ENCODE results near the gene ABHD5.

ABHD5 gene

DNA sequence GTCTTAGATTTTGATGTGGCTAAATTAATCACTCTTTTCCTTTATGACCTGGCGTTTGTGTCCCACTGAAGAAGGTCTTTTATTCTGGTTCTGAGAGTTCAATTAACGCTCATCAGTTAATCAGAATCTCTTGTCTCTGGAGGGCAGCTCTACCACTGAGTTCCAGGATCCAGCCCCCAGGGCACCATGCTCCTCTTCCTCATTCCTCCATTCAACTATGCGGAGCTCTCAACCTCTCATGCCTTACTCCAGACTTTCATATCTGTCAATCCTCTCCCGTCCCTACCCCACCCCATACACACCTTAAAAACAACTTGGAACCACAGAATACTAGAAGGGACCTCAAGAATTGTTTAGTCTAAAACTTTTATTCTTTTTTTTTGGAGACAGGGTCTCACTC, 4.8 kb upstream of the ABHD5 start:
- in situ Hi-C loops (cut with MboI; ENCODE audit: low sequenced_read_pairs): no loop called here

DNA sequence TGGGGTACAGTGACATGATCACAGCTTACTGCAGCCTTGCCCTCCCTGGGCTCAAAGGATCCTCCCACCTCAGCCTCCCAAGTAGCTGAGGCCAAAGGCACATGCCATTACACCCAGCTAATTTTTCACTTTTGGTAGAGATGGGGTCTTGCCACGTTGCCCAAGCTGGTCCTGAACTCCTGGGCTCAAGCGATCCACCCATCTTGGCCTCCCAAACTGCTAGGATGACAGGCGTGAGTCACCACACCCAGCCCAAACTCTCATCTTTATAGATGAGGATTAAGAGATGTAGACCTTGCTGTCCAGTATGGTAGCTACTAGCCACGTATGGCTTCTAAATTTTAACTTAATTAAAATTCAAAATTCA, 4.4 kb upstream of the ABHD5 start:
- in situ Hi-C loops (cut with MboI; ENCODE audit: low sequenced_read_pairs): no loop called here

DNA sequence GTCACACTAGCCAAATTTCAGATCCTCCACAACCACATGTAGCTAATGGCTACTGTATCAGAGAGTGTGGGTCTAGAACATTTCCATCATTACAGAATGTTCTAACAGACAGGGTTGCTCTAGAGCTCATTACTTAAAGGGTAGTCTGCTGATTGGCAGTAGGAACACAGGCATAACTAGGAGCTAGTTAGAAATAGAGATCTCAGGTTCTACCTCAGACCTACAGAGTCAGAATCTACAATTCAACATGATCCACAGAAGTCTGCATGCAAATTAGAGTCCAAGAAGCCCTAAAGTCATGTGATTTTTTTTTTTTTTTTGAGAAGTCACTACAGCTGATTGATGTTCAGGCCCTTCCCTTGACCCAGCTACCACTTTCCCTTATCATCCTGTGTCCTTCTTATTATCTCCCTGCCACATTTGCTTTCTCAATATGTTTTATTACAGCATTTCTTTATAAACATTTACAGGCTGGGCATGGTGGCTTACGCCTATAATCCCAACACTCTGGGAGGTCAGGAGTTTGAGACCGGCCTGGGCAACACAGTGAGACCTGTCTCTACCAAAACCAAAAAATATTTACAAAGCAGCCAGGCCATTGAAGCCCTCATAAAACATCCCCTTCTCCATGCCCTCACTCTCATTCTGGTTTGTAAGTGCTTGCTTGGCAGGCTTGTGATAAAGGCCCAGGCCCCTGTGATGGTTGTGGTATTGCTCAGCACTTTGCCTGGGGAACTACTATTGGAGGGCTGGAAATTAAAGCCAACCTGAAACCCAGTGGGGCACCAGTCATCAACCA, 3.8 kb upstream of the ABHD5 start:
- in situ Hi-C loops (cut with MboI; ENCODE audit: low sequenced_read_pairs): no loop called here

DNA sequence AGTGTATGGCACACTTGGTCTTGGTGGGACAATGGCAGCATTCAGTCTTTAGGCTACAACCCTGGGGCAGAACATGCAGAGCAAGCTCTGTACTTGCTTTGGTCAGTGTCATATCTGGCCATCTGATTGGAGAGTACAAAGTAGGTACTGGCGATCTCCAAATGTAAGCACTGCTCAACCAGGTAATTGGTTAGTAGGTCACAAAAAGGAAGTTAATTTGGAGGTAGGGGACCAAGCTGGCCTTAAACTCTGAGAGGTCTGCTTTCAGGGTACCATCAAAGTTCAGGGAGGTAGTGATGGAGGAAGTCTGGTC, 3.3 kb upstream of the ABHD5 start:
- in situ Hi-C loops (cut with MboI; ENCODE audit: low sequenced_read_pairs): no loop called here

DNA sequence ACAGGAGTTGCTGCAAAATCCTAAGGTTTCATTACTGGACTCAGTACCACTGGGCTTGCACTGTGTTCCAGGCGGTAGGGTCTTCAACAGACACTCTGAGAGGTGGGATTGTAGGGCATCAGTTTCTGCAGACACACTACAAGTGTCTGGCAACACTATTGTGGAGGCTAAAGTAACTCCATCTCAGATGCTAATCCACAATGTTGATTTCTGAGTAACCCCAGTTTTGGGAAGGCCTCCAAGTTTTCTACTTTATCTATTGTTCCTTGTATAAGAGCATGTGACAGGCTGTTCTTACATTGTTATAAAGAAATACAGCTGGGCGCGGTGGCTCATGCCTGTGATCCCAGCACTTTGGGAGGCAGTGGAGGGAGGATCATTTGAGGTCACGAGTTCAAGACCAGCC, 2.5 kb upstream of the ABHD5 start:
- in situ Hi-C loops (cut with MboI; ENCODE audit: low sequenced_read_pairs): no loop called here

DNA sequence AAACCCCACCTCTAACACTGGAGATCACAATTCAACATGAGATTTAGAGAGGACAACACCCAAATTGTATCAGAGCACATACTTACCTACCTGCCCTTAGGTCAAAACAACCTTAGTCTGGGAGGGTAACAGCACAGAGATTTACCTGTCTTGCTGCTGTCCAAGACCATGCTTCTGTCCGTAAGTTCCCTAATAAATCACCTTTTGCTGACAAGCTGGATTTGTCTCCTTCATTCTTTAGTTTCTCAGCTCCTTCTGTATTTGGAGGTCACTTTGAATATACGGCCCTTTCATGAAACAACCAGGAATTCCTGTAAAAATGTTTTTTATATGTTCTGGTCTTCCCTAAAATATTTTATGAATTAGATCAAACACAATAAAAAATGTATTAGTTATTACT, 1.6 kb upstream of the ABHD5 start:
- in situ Hi-C loops (cut with MboI; ENCODE audit: low sequenced_read_pairs): no loop called here

DNA sequence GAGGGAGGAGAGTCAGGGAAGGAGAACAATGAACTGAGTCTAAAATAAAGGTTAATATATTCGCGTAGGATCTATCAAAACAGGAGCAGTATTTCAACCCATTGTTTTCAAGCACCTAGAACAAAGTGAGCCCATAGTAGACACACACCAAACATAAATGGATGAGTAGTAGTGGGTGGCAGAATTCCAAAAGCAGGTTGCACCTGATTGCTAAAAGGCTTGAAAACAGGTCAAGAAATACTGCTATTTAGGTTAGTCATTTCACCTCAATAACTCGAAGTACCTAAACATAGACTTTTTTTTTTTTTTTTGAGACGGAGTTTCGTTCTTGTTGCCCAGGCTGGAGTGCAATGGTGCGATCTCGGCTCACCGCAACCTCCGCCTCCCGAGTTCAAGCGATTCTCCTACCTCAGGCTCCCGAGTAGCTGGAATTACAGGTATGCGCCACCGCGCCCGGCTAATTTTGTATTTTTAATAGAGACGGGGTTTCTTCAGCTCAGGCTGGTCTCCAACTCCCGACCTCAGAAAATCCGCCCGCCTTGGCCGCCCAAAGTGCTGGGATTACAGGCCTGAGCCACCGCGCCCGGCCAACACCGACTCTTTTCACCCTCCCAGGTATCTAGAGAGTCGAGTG, 855 bp upstream of the ABHD5 start:
- in situ Hi-C loops (cut with MboI; ENCODE audit: low sequenced_read_pairs): no loop called here

DNA sequence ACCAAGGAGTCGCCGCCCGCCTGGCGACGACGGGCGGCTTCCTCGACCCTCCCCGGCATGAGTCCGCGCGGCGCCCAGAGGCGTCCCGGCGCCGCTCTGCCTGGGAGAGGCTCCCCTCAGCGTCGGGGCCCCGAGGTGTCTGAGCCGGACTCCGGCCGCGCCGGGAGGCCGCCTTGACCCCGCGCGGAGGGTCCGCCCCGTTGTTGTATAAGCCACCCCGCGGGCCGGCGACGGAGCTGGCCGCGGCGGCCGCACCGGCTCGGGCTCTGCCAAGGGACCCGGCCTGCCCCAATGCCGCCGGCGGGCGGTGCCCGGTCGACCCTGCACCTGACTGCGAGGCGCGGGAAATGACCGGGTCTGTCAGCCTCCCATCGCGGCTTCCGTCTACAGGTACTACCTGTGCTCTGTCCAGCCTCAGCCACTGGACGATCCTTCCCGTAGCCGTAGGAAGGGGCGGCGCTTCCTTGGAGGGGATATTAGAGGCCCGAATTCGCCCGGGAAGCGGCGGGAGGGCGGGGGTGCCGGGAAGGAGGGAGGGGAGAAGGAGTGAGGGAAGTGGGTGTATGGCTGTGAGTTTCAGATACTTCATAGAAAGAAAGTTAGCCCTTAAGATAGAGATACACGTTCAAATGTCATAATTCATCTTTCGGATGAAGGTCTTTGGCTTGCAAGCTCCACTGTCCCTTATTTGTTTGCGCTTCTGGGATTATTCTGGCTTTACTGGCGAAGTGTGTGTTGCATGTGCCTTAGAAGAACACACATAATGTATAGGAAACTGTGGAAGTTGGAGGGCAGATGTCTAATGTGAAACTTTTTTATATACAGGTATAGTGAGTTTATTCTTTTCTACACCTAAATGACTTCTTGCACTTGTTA, 620 bp downstream of the ABHD5 start:
- in situ Hi-C loops (cut with MboI; ENCODE audit: low sequenced_read_pairs): no loop called here

DNA sequence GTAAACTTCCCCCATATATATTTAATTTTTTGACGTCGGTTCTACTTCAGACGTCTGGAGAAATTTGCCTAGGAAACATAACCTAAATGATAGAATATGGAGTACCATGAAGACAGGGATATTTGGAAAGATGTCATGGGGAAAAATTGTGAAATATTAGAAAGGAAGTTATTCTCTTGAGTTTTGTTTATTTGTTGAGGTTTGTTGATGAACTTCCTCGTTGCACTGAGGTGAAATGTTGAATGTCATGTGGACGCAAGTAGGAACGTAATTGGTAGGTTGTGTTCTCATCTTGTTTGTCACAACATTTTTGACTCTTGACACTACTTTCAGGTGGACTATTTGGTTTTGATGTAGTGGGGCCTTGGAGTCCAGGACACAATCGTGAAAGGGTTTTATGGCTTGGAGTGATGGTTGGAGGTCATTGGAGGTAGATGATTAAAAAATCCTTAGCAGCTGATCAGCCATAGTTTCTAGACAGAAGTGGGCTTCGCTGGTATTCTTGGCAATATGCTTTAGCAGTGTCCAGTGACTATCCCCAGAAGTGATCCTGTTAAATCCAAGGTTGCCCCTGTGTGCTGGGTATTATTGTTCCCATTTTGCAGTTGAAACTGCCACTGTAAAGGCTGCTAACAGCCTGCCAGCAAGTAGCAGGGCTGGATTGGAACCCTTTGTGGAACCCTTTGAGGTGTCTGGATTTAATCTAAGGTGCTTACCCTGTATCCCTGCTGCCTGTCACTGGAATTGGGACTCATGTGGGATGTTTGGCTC, 1.5 kb downstream of the ABHD5 start:
- in situ Hi-C loops (cut with MboI; ENCODE audit: low sequenced_read_pairs): no loop called here

DNA sequence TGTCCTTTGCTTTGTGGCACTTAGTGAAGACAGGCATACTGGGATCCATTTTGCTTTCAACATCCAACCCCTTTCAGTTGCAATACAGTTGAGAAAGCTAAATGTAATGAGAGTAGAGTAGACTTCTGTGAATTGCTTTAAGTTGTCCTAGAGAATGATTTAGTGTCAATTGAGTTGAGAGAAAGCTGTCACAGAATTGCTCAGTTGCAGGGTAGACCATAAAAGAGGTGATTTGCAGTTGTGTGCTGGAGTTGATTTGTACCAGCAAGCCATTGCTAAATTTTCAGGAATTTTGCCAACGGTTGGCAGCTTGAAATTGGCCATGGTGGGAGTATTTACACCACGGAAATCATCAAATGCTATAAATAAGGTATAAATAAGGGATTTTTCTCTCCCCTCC, 2.2 kb downstream of the ABHD5 start:
- in situ Hi-C loops (cut with MboI; ENCODE audit: low sequenced_read_pairs): no loop called here

DNA sequence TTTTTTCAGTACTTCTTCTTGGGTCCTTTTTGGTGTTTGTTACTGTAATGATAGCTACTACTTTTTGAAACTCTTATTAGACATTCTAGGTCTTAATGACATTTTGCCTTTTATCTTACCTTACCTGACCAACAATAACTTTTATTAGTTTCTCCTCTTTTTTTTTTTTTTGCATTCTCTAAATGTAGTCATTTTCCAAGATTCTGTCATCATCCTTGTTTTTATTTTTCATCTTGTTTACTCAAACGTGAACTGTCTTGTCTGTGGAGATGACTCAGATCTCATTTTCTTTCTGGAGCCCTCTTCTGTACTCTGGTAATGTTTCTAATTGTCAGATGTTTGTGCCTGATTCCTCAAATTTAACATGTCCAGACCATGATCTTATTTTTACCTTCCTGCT, 2.9 kb downstream of the ABHD5 start:
- in situ Hi-C loops (cut with MboI; ENCODE audit: low sequenced_read_pairs): no loop called here

DNA sequence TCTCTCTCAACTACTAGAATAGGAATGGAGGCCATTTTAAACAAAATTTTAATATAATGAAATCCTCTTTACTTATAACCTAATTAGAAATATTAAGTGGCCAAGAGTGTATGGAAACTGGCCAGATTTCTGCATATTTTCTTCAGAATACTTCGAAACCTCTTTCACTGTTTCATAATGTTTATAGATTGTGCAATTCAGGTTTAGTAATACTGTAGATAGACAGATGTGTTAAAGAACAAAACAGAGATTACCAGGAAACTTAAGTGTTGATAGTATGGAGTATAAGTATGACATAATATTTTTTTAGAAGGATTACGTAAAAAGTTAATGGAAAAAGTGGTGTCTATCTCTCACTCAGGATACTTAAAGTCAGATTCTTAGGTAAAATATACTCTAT, 4.7 kb downstream of the ABHD5 start:
- in situ Hi-C loops (cut with MboI; ENCODE audit: low sequenced_read_pairs): no loop called here

DNA sequence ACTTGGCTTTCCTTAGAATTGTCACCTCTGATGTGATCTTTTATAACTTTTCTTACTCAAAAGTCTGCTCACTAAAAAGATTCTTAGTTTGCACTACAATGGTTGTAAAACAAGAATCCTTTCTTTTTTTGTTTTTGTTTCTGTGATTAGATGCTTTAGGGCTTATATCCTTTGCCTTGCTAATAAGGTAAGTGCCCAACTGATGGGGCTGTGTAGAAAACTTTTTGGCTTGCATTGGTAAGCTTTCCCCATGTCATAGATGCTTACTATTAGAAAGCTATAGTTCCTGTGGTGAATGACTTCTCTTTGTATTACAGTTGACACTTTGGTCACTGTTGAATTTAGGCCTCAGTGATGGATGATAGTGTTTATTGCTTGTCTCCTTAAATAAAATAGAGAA, 5.1 kb downstream of the ABHD5 start:
- in situ Hi-C loops (cut with MboI; ENCODE audit: low sequenced_read_pairs): no loop called here

DNA sequence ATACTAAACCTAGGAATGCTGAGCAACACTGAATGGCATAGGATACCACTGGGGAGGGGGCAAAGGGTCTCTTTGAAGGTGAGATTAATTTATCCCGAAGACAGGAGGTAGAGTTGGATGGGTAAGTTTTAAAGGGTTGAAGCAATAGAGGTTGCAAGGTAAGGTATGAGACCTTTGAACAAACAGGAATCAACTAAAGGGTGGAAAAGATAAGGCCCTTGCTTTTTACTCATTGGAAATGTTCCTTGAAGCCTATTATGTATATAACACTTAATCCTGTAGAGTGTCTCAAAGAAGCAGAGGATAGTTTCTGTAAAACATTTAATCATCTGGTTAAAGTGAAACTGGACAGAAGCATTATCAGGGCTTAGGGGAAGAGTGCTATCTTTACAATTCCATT, 5.7 kb downstream of the ABHD5 start:
- in situ Hi-C loops (cut with MboI; ENCODE audit: low sequenced_read_pairs): no loop called here

DNA sequence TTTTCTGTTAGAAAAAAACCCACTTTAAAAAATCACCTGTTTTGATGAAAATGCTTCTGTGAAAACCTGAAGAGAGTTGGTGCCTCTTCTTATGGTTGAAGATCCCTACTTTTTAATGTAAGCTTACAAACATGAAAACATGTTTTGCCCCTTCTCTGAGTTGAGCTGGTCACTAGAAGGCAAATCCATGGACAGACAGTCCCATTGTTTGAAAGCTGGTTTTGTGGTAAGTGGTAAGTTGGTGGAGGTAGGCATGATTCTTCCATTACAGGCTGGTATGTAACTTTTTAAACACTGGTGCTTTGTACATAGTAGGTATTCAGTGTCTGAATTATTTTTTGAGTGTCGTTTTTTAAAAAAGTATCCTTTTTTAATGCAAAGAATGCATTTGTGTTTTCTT, 6.1 kb downstream of the ABHD5 start:
- in situ Hi-C loops (cut with MboI; ENCODE audit: low sequenced_read_pairs): no loop called here

DNA sequence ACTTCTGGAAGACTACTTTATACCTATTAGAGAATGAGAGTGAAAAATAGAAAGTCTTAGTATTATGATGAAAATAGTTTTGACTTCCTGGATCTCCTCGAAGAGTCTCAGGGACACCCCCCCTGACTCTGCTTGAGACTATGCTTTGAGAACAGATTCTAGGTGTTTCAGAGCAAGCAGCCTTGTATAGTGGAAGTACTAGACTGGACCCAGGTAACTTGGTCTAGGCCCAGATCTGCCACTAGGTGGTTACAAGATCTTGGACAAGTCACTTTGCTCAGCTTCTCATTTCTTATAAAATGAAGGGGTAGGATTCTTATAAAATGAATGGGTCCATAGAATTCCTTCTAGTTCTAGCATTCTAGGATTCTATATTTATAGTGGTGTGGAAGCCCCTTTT, 9.1 kb downstream of the ABHD5 start:
- in situ Hi-C loops (cut with MboI; ENCODE audit: low sequenced_read_pairs): no loop called here

DNA sequence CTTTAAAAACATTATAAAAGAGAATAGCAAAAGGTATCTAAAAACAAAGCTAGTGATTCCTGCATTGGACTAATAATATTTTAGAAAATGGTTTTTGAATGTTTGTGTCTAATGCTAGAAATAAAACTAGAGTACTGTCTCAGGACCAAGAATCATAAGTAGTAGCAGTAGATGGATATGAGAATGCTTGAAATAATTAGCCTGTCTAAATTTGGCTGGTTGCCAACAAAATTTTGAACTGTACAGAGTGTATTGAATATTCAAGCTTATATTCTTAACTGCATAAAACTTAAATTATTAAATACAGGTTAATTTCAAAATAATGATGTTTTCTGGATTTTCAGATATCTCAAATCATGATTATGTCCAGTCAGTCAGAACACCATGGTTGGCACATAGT, 14.0 kb downstream of the ABHD5 start:
- in situ Hi-C loops (cut with MboI; ENCODE audit: low sequenced_read_pairs): no loop called here

DNA sequence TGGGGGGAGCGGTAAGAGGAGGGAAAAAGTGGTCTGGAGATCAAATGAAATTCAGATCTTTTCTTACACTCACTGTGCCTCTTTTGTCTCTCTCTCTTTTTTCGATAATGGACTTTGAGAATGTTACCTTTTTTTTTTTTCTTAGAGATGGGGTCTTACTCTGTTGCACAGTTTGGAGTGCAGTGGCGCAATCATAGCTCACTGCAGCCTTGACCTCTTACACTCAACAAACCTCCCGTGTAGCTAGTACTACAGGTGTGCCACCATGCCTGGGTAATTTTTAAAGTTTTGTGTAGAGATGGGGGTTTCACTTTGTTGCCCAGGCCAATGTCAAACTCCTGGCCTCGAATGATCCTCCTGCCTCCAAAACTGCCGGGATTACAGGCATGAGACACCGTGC, 15.6 kb downstream of the ABHD5 start:
- in situ Hi-C loops (cut with MboI; ENCODE audit: low sequenced_read_pairs): no loop called here

DNA sequence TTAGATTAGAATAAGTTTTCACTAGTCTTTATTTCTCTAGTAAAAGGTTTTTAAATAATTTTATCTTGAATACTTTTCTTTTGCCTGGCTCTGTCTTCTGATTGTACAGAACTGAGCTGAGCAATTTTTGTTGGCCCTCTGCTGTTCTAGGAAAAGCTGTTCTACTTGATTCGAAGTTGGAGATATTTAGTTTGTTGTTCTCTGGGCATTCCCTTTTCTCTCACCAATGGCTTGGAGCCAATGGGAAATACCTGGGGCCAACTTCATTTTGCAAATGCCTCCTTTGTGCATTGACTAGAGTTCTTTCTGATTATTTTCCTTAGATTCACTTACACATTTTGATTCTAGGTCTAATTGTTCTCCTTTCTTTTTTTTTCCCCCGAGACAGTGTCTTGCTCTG, 16.5 kb downstream of the ABHD5 start:
- in situ Hi-C loops (cut with MboI; ENCODE audit: low sequenced_read_pairs): no loop called here

DNA sequence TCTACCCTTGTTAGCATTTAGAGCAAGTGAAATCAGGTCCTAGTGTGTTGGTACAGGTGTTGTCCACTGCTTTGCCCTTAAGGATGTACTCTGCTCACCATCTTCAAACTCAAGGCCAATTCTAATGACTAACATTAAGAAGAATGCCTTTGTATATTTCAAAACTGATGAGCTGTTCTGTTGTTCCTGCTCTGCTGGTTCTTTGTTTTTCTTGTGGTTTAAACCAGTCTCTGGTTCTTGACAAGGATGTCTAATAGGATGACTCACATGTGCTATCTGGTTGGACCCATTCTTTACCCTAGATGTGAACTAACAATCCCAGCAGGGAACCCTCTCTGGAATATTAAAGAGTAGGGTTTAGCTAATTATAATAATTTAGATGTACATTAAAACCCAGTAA, 17.3 kb downstream of the ABHD5 start:
- in situ Hi-C loops (cut with MboI; ENCODE audit: low sequenced_read_pairs): no loop called here

DNA sequence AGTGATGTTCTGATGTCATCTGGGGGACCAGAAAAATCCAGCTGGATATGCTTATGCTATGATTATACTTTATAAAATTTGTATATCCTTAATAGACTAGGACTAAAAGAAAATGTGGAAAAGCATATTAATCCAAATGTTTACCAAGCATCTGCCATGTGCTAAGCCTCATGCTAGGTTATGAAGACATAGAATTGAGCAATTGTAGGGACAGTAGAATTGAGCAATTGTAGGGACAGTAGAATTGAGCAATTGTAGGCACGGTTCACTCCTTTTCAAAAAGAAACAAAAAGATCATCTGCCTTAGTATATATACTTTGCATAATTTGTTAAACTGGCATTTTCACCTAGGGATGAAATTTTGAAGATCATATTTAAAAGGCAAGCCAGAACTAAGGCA, 18.3 kb downstream of the ABHD5 start:
- in situ Hi-C loops (cut with MboI; ENCODE audit: low sequenced_read_pairs): no loop called here
